Epithelial cell of proximal tubule (primary cell): ENCODE measurements around the gene MB21D2. TPM values are rescaled to one million over a fixed set of nuclear protein-coding genes. Genes with fewer than 3 reads are reported as not detected.

ENCODE experiments used
- DNase-seq: peaks from one replicate; pipeline ENCODE4 v3.0.0-alpha.2; 2011; ENCODE audit warnings: low read depth
- H3K4me3 ChIP-seq: 2 replicates; pipeline ENCODE4 v1.5.1; 2011; ENCODE audit warnings: low read depth, mild to moderate bottlenecking, low read length
- total RNA-seq: library from RNA; depleted of rRNA; stranded (reverse); fragments of >200 nt; gene quantifications from 2 replicates; pipeline ENCODE4 v1.2.3, GENCODE V29; 2015
- TF ChIP-seq, protein P1 (sequence below): conservative IDR thresholded peaks from 2 replicates; pipeline ENCODE4 v1.5.1; 2012; ENCODE audit warnings: low read depth, mild to moderate bottlenecking, low read length

MB21D2 gene
- total RNA-seq, 1 donor from 2014 or later: 17.7 TPM

DNA sequence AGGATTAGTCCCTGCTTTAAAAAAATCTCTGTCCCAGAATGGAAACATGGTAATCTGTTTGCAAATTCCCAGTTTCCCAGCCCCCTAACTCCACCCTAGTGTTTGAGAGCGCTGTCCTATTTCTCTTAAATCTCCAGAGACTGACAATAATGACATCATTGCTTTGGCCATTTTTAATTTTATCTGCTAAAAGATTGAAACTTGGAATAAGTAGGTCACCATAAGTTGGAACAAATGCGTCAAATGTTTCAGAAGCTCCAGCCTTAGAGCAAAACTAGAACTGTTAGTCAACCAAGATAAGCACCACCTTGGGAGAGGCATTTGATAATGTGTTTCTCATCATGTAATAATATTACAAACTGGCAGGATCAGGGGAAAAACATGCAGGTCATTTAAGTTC lies 25.7 kb upstream of the MB21D2 start:
- TF ChIP-seq, protein P1, sequence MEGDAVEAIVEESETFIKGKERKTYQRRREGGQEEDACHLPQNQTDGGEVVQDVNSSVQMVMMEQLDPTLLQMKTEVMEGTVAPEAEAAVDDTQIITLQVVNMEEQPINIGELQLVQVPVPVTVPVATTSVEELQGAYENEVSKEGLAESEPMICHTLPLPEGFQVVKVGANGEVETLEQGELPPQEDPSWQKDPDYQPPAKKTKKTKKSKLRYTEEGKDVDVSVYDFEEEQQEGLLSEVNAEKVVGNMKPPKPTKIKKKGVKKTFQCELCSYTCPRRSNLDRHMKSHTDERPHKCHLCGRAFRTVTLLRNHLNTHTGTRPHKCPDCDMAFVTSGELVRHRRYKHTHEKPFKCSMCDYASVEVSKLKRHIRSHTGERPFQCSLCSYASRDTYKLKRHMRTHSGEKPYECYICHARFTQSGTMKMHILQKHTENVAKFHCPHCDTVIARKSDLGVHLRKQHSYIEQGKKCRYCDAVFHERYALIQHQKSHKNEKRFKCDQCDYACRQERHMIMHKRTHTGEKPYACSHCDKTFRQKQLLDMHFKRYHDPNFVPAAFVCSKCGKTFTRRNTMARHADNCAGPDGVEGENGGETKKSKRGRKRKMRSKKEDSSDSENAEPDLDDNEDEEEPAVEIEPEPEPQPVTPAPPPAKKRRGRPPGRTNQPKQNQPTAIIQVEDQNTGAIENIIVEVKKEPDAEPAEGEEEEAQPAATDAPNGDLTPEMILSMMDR: no peak
- H3K4me3 ChIP-seq: no peak overlapping the region

DNA sequence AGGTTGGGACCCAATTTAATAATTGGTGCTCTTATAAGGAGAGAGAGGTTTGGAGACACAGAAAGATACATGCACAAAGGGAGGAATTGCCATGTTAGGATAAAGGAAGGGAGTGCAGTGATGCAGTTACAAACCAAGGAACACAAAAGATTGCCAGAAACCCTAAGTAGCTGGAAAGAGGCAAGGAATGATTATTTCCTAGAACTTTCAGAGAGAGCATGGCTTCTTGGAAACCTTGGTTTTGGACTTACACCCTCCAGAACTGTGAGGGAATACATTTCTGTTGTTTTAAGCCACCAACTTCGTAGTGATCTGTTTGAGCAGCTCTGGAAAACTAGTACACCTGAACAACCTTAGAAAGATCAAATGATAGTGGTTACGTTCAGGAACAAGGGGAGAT lies 25.0 kb upstream of the MB21D2 start:
- H3K4me3 ChIP-seq: no peak overlapping the region
- no peak for DNase-seq
- TF ChIP-seq, protein P1: no peak

More for the DNA sequence above, 25.7 kb upstream of the MB21D2 start:
- DNase-seq: no peak

DNA sequence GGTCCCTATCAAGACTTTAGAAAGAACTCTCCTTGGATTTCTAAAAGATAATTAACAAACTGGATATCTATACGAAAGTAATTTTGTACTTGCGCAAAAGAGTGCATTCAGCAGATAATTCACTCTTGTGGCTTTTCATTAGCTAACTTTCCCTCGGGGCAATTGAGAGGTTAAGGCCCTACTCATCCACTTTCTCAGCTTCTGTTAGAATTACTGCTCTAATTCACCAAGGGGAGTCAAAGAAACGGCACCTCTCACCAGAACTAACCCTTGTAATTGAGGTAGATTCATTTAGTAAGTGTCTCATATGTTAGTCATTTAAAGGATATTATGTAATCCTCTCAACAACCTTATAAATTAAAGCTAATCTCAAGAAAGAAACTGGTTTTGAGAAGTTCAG lies 22.5 kb upstream of the MB21D2 start:
- no peak for DNase-seq
- H3K4me3 ChIP-seq: no peak overlapping the region
- TF ChIP-seq, protein P1: no peak

GRCh38 chr3:192935441-192935840 lies 17.8 kb upstream of the MB21D2 start:
- H3K4me3 ChIP-seq: no peak overlapping the region
- no peak for DNase-seq
- TF ChIP-seq, protein P1: no peak

DNA sequence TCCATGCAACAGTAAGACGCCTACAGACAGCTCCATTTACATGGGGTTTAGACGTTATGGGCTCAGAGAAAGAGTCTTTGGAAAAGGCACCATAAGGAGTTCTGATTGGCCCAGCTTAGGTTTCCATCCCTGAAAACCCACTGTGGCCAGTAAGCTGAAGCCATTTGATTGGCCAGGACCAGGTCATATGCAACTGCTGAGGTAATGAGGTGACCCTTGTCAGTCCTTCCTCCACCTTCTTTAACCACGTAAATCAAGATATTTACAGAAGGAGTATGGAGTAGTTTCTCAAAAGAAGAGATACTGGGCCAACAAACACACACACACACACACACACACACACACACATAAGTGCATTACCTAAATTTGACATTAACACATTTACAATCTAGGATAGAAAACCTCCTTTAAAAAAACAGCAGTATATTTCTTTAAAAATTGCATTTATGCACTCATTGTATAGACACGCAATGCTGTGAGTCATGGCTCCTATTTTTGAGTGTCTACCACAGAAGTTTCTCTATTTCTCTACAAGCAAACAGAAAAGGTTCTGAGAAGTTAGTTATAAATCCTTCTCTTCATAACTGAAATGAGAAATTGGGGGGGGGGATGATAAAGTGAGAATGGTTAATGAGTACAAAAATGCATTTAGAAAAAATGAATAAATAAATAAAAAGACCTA lies 16.3 kb upstream of the MB21D2 start:
- TF ChIP-seq, protein P1: no peak
- no peak for DNase-seq
- H3K4me3 ChIP-seq: no peak overlapping the region

DNA sequence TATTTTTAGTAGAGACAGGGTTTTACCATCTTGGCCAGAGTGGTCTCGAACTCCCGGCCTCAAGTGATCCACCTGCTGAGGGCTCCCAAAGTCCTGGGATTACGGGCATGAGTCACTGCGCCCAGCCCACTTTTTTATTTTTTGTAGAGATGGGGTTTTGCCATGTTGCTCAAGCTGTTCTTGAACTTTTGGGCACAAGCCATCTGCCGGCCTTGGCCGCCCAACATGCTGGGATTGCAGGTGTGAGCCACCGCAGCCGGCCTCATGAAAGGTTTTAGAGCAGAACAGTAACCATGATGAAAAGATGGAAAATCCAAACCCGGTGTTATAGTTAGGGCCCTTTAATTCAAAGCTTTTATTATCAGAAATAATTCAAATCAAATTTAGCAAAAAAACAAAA lies 15.6 kb upstream of the MB21D2 start:
- no peak overlapping the region for H3K4me3 ChIP-seq
- TF ChIP-seq, protein P1: no peak
- DNase-seq: no peak

- TF ChIP-seq, protein P1: no peak
- DNase-seq: no peak
- H3K4me3 ChIP-seq: no peak overlapping the region
These were observed 14.2 kb upstream of the MB21D2 start for GRCh38 chr3:192931825-192932224.
